Fibroblast of villous mesenchyme (primary cell): ENCODE measurements around the gene SLC30A10. TPM values are rescaled to one million over a fixed set of nuclear protein-coding genes. Genes with fewer than 3 reads are reported as not detected.
"Not testable (repeated sequence)": the region's sequence is repeated elsewhere in the genome, so short reads cannot be mapped to it uniquely, and the experiment has no call there.

Source experiments
- DNase-seq: peaks from one replicate; pipeline ENCODE4 v3.0.0-alpha.2; 2010; ENCODE audit warnings: low read depth
- H3K4me3 ChIP-seq: 2 replicates; pipeline ENCODE4 v1.5.1; 2011; ENCODE audit warnings: low read depth, mild to moderate bottlenecking, low read length
- CTCF ChIP-seq: IDR thresholded peaks from 2 replicates; pipeline ENCODE4 v1.5.1; 2012; ENCODE audit warnings: low read depth, mild to moderate bottlenecking, low read length; ENCODE audit not compliant: insufficient read depth
- total RNA-seq: library from RNA; depleted of rRNA; stranded (reverse); fragments of >200 nt; gene quantifications from 2 replicates; pipeline ENCODE4 v1.2.3, GENCODE V29; 2012

SLC30A10 gene
- total RNA-seq, 1 donor = not detected

- H3K4me3 ChIP-seq = no peak overlapping the region
- TF ChIP-seq CTCF = no peak
- DNase-seq = no peak
These were observed 33.3 kb upstream of the SLC30A10 start for GRCh38 chr1:219961684-219962083.

GRCh38 chr1:219959540-219960203, 31.3 kb upstream of the SLC30A10 start:
- no peak overlapping the region for H3K4me3 ChIP-seq
- DNase-seq = no peak
- TF ChIP-seq CTCF = no peak

- no peak for TF ChIP-seq CTCF
- no peak overlapping the region for H3K4me3 ChIP-seq
- DNase-seq = no peak
These were observed 30.6 kb upstream of the SLC30A10 start for GRCh38 chr1:219958875-219959417.

- no peak for DNase-seq
- no peak overlapping the region for H3K4me3 ChIP-seq
- TF ChIP-seq CTCF = no peak
These were observed 26.5 kb upstream of the SLC30A10 start for GRCh38 chr1:219954736-219955421.

GRCh38 chr1:219954052-219954451, 25.7 kb upstream of the SLC30A10 start:
- no peak for DNase-seq
- no peak overlapping the region for H3K4me3 ChIP-seq
- no peak for TF ChIP-seq CTCF

DNA sequence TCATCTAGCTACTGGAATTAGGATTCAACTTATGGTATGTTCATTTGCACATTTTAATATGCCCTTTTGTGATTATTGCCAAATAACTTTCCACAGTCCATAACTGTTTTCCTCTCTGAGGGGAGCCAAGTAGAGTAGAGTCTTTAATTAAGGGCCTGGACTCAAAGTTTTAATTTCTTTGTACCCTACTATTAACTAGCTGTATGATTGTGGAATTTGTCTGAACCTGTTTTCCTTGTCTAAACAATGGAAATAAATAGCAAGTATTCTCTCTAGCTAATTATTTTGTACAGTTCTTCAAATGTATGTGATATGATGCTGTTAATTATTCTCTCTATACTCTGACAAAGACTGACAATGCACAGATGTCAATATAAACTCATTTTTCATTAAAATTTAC, 24.0 kb upstream of the SLC30A10 start:
- DNase-seq = no peak
- H3K4me3 ChIP-seq = no peak overlapping the region
- TF ChIP-seq CTCF = no peak

DNA sequence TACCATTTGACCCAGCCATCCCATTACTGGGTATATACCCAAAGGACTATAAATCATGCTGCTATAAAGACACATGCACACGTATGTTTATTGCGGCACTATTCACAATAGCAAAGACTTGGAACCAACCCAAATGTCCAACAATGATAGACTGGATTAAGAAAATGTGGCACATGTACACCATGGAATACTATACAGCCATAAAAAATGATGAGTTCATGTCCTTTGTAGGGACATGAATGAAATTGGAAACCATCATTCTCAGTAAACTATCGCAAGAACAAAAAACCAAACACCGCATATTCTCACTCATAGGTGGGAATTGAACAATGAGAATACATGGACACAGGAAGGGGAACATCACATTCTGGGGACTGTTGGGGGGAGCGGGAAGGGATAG, 20.9 kb upstream of the SLC30A10 start:
- not testable (repeated sequence) for H3K4me3 ChIP-seq, DNase-seq

- H3K4me3 ChIP-seq, DNase-seq: not testable (repeated sequence)
These were observed 20.4 kb upstream of the SLC30A10 start for GRCh38 chr1:219948766-219949165.
